A549 (cell line): ENCODE measurements around the gene ARL2BP.

Experiments
- CTCF ChIP-seq: fragments of >200 bp; sonication (Bioruptor Twin); formaldehyde crosslinking; IDR thresholded peaks from 3 replicates; pipeline ENCODE4 v1.5.1; 2016
- ESRRA ChIP-seq: fragments of 150-350 bp; IDR thresholded peaks from 2 replicates; pipeline ENCODE4 v1.6.1; 2014; ENCODE audit warnings: mild to moderate bottlenecking, low read length, borderline replicate concordance
- FOSB ChIP-seq: fragments of 250-450 bp; sonication (Bioruptor Pico); IDR thresholded peaks from 2 replicates; pipeline ENCODE4 v1.5.0; 2020; ENCODE audit warnings: mild to moderate bottlenecking, moderate library complexity
- MAX ChIP-seq: IDR thresholded peaks from 2 replicates; pipeline ENCODE4 v1.6.1; 2012
- POLR2A ChIP-seq: IDR thresholded peaks from 2 replicates; pipeline ENCODE4 v1.6.1; 2012; ENCODE audit warnings: mild to moderate bottlenecking, low read length
- REST ChIP-seq: fragments of 200-600 bp; sonication (generic); IDR thresholded peaks from 2 replicates; pipeline ENCODE4 v1.6.1; 2016; ENCODE audit warnings: antibody characterized with exemption, mild to moderate bottlenecking, moderate library complexity
- ZFP36 ChIP-seq: fragments of 450-650 bp; IDR thresholded peaks from 2 replicates; pipeline ENCODE4 v1.6.1; 2014; ENCODE audit warnings: borderline replicate concordance; ENCODE audit not compliant: partially characterized antibody

- TF ChIP-seq CTCF (no peak), MAX (no peak), ZFP36 (no peak), REST (no peak), POLR2A (no peak), ESRRA (no peak), FOSB (CRISPR knock-in tag) (no peak)
Observed at GRCh38 chr16:57229079-57229478, 16.0 kb upstream of the ARL2BP start.
